GM12872 (cell line): Measurements from ENCODE around the gene SLC2A9.

Source experiments
- CTCF ChIP-seq: IDR thresholded peaks from 3 replicates; pipeline ENCODE4 v1.5.1; 2011; ENCODE audit warnings: low read depth, mild to moderate bottlenecking, low read length, moderate library complexity; ENCODE audit not compliant: insufficient read depth

The SLC2A9 gene

GRCh38 chr4:9800848-9801247 lies 220.4 kb downstream of the SLC2A9 start:
- TF ChIP-seq CTCF: no peak

- no peak for TF ChIP-seq CTCF
Observed at GRCh38 chr4:9792381-9792780, 228.9 kb downstream of the SLC2A9 start.

- TF ChIP-seq CTCF: no peak
Observed at GRCh38 chr4:9782136-9782436, 239.2 kb downstream of the SLC2A9 start.

GRCh38 chr4:9781343-9782135 lies 239.8 kb downstream of the SLC2A9 start, which contains the start of gene DRD5:
DRD5 (plus strand) TSS chr4:9781634; CDS start chr4:9782030, 396 bp downstream.
- TF ChIP-seq CTCF: no peak
